ENCODE measurements around the gene CCNA2. TPM values are rescaled to one million over a fixed set of nuclear protein-coding genes. Genes with fewer than 3 reads are reported as not detected.

The CCNA2 gene
- total RNA-seq: 1 to 10 TPM in 1 of 2 donors, under 1 TPM in 1; 0.52 to 1.2 TPM
- long read RNA-seq, donor 1: 0 reads
- long read RNA-seq, donor 2: 0 reads

GRCh38 chr4:121823505-121824170 is at the start of gene CCNA2:
Gene CCNA2, minus strand, starts transcription at chr4:121823883. Its CDS starts 255 bp downstream, at chr4:121823628.
- intact Hi-C loops (cut with DNase I): no loop called here
- DNase-seq (ENCODE audit: low spot score): peak; percentile 99

- intact Hi-C loops (cut with DNase I): no loop called here
- peak; percentile 99 for DNase-seq (ENCODE audit: low spot score)
Observed at GRCh38 chr4:121869841-121870822, 46.4 kb upstream of the CCNA2 start, which contains the start of gene BBS7. Gene BBS7, minus strand, starts transcription at chr4:121870474. Its CDS starts 161 bp downstream, at chr4:121870313.

- no peak for DNase-seq (ENCODE audit: low spot score)
- intact Hi-C loops (cut with DNase I): no loop called here
Observed at GRCh38 chr4:121863799-121864198, 40.1 kb upstream of the CCNA2 start.

- intact Hi-C loops (cut with DNase I): no loop called here
- DNase-seq (ENCODE audit: low spot score): no peak
Observed at GRCh38 chr4:121861426-121861825, 37.7 kb upstream of the CCNA2 start.

GRCh38 chr4:121860121-121860520 is 36.4 kb upstream of the CCNA2 start:
- DNase-seq (ENCODE audit: low spot score): no peak
- intact Hi-C loops (cut with DNase I): no loop called here

GRCh38 chr4:121851354-121851753 is 27.7 kb upstream of the CCNA2 start:
- intact Hi-C loops (cut with DNase I): no loop called here
- DNase-seq (ENCODE audit: low spot score): no peak

GRCh38 chr4:121846662-121847061 is 23.0 kb upstream of the CCNA2 start:
- DNase-seq (ENCODE audit: low spot score): no peak
- intact Hi-C loops (cut with DNase I): no loop called here

- intact Hi-C loops (cut with DNase I): no loop called here
- DNase-seq (ENCODE audit: low spot score): no peak
Observed at GRCh38 chr4:121842862-121843261, 19.2 kb upstream of the CCNA2 start.

- intact Hi-C loops (cut with DNase I): no loop called here
- no peak for DNase-seq (ENCODE audit: low spot score)
Observed at GRCh38 chr4:121838136-121838535, 14.5 kb upstream of the CCNA2 start.

- intact Hi-C loops (cut with DNase I): no loop called here
- DNase-seq (ENCODE audit: low spot score): no peak
Observed at GRCh38 chr4:121829511-121829910, 5.8 kb upstream of the CCNA2 start.

- DNase-seq (ENCODE audit: low spot score): no peak
Observed at GRCh38 chr4:121827853-121828252, 4.2 kb upstream of the CCNA2 start.

GRCh38 chr4:121824950-121825349 is 1.3 kb upstream of the CCNA2 start:
- no peak for DNase-seq (ENCODE audit: low spot score)
- intact Hi-C loops (cut with DNase I): no loop called here

More at GRCh38 chr4:121827853-121828252, 4.2 kb upstream of the CCNA2 start:
- intact Hi-C loops (cut with DNase I): no loop called here

GRCh38 chr4:121824171-121824527 is 466 bp upstream of the CCNA2 start:
- DNase-seq (ENCODE audit: low spot score): no peak
- intact Hi-C loops (cut with DNase I): no loop called here

GRCh38 chr4:121822796-121823504 is 733 bp downstream of the CCNA2 start:
- intact Hi-C loops (cut with DNase I): no loop called here

GRCh38 chr4:121822047-121822446 is 1.6 kb downstream of the CCNA2 start:
- intact Hi-C loops (cut with DNase I): no loop called here
- no peak for DNase-seq (ENCODE audit: low spot score)

More at GRCh38 chr4:121822796-121823504, 733 bp downstream of the CCNA2 start:
- DNase-seq (ENCODE audit: low spot score): no peak

GRCh38 chr4:121819216-121819965 is 4.3 kb downstream of the CCNA2 start:
- DNase-seq (ENCODE audit: low spot score): no peak
- intact Hi-C loops (cut with DNase I): loop anchor here in 1 of 2 donors (5.0 kb wide), 1 partner anchor 423 kb away; no protein-coding TSS in a partner anchor

GRCh38 chr4:121818215-121818614 is 5.5 kb downstream of the CCNA2 start:
- intact Hi-C loops (cut with DNase I): loop anchor here in 1 of 2 donors (5.0 kb wide), 1 partner anchor 424 kb away; no protein-coding TSS in a partner anchor
- no peak for DNase-seq (ENCODE audit: low spot score)

GRCh38 chr4:121817701-121818100 is 6.0 kb downstream of the CCNA2 start:
- intact Hi-C loops (cut with DNase I): loop anchor here in 1 of 2 donors (5.0 kb wide), 1 partner anchor 425 kb away; no protein-coding TSS in a partner anchor
- no peak for DNase-seq (ENCODE audit: low spot score)

GRCh38 chr4:121817006-121817405 is 6.7 kb downstream of the CCNA2 start:
- intact Hi-C loops (cut with DNase I): loop anchor here in 1 of 2 donors (5.0 kb wide), 1 partner anchor 425 kb away; no protein-coding TSS in a partner anchor

More at GRCh38 chr4:121817006-121817405, 6.7 kb downstream of the CCNA2 start:
- DNase-seq (ENCODE audit: low spot score): no peak

Measured in posterior vena cava (tissue), 2 donors.